ENCODE data around the gene YJEFN3. TPM values are rescaled to one million over a fixed set of nuclear protein-coding genes. Genes with fewer than 3 reads are reported as not detected.

The YJEFN3 gene
- total RNA-seq, 1 experiment from 2014 or later = 0.08 TPM

Other genes starting within 250 kb of the YJEFN3 start
- gene SUGP1, start 208.4 kb upstream of the YJEFN3 start, total RNA-seq (2014; rRNA removed; shearing (Covaris generic)) = 20.1 and 23.1 TPM in 2 replicates
- 17.4 and 20.7 TPM in 2 replicates for gene MAU2, start 208.1 kb upstream of the YJEFN3 start, total RNA-seq (2014; rRNA removed; shearing (Covaris generic))
- 37.1 and 39.0 TPM in 2 replicates for gene GATAD2A, start 123.2 kb upstream of the YJEFN3 start, total RNA-seq (2014; rRNA removed; shearing (Covaris generic))
- gene TSSK6, start 13.4 kb upstream of the YJEFN3 start, total RNA-seq (2014; rRNA removed; shearing (Covaris generic)) = 1.4 and 1.7 TPM in 2 replicates
- gene NDUFA13, start 12.7 kb upstream of the YJEFN3 start, total RNA-seq (2014; rRNA removed; shearing (Covaris generic)) = 154 and 157 TPM in 2 replicates
- gene CILP2, start 9.4 kb downstream of the YJEFN3 start, total RNA-seq (2014; rRNA removed; shearing (Covaris generic)) = not detected in 2 replicates
- 0.34 and 0.96 TPM in 2 replicates for gene PBX4, start 89.8 kb downstream of the YJEFN3 start, total RNA-seq (2014; rRNA removed; shearing (Covaris generic))
- gene LPAR2, start 99.3 kb downstream of the YJEFN3 start, total RNA-seq (2014; rRNA removed; shearing (Covaris generic)) = 2.5 and 3.0 TPM in 2 replicates
- 1.7 and 4.3 TPM in 2 replicates for gene GMIP, start 114.7 kb downstream of the YJEFN3 start, total RNA-seq (2014; rRNA removed; shearing (Covaris generic))
- 21.9 and 30.5 TPM in 2 replicates for gene ATP13A1, start 134.8 kb downstream of the YJEFN3 start, total RNA-seq (2014; rRNA removed; shearing (Covaris generic))
- gene ZNF101, start 139.9 kb downstream of the YJEFN3 start, total RNA-seq (2014; rRNA removed; shearing (Covaris generic)) = 4.5 and 8.9 TPM in 2 replicates
- 4.5 and 5.3 TPM in 2 replicates for gene ZNF14, start 204.2 kb downstream of the YJEFN3 start, total RNA-seq (2014; rRNA removed; shearing (Covaris generic))

Data from SK-MEL-5 (cell line).